ENCODE measurements around the gene RAD52.

Gene RAD52

DNA sequence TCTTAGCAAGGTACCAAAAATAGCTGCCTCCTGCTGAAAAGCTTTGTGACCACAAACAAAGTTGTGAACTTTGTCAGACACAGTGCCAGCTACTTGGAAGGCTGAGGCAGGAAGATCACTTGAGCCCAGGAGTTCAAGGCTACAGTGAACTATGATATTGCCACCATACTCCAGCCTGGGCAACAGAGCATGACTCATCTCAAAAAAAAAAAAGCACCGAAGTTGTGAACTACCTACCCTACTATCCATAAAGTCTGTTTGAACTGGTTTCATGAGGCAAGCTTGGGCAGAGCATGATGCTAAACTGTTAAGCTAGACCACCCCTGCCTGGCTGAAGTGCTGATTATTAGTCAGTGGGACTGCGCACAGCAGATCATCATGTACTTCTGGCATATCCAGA lies 75.5 kb downstream of the RAD52 start:
- Histone ChIP-seq H3K27ac (ENCODE audit: low read depth, low read length) (no peak overlapping the region), H2AFZ (ENCODE audit: low read length, unreplicated experiment) (no peak overlapping the region), H3K79me2 (ENCODE audit: control insufficient read depth, insufficient read depth, low read length, unreplicated experiment) (no peaks in the 10 kb centered on the region), H3K27me3 (ENCODE audit: insufficient read depth, low read length) (no peaks in the 10 kb centered on the region), H3K36me3 (ENCODE audit: insufficient read depth, low read length) (peaks cover 15% of the 10 kb centered on the region), H3K4me1 (ENCODE audit: control insufficient read depth, insufficient read depth, low read length, unreplicated experiment) (peaks cover 2% of the 10 kb centered on the region), H3K4me3 (ENCODE audit: low read depth, low read length) (no peak overlapping the region)

DNA sequence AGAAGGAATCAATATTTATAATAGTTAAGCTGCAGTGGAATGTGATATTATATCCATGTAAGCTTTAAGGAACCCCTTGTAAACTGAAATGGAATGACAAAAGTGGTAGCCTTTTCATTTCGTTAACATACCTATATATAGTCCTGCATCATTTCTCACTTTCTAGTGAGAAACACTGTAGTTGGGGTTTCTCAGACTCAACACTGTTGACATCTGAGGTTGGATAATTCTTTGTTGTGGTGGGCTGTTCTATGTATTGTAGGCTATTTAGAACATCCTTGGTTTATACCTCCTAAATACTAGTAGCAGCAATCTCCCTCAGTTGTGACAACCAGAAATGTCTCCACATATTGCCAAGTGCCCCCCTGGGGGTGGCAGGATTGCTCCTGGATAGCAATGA lies 79.1 kb downstream of the RAD52 start:
- H3K36me3 ChIP-seq (ENCODE audit: insufficient read depth, low read length): peaks cover 37% of the 10 kb centered on the region
- no peaks in the 10 kb centered on the region for H3K4me1 ChIP-seq (ENCODE audit: control insufficient read depth, insufficient read depth, low read length, unreplicated experiment)
- H2AFZ ChIP-seq (ENCODE audit: low read length, unreplicated experiment): no peak overlapping the region
- H3K79me2 ChIP-seq (ENCODE audit: control insufficient read depth, insufficient read depth, low read length, unreplicated experiment): no peaks in the 10 kb centered on the region
- H3K27ac ChIP-seq (ENCODE audit: low read depth, low read length): no peak overlapping the region
- no peak overlapping the region for H3K4me3 ChIP-seq (ENCODE audit: low read depth, low read length)
- H3K27me3 ChIP-seq (ENCODE audit: insufficient read depth, low read length): no peaks in the 10 kb centered on the region

DNA sequence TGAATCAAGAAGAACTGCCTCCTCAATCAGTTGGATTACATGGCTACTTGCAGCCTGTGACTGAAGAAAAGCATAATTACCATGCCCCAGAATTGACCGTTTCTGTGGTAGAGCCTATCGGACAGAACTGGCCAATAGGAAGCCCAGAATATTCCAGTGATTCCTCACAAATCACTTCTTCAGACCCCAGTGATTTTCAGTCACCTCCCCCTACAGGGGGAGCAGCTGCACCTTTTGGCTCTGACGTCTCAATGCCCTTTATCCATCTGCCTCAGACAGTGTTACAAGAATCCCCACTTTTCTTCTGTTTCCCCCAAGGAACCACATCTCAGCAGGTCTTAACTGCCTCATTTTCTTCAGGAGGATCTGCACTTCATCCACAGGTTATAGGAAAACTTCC lies 80.8 kb downstream of the RAD52 start:
- Histone ChIP-seq H3K27me3 (ENCODE audit: insufficient read depth, low read length) (no peaks in the 10 kb centered on the region), H2AFZ (ENCODE audit: low read length, unreplicated experiment) (no peak overlapping the region), H3K36me3 (ENCODE audit: insufficient read depth, low read length) (peaks cover 34% of the 10 kb centered on the region), H3K79me2 (ENCODE audit: control insufficient read depth, insufficient read depth, low read length, unreplicated experiment) (no peaks in the 10 kb centered on the region), H3K27ac (ENCODE audit: low read depth, low read length) (no peak overlapping the region), H3K4me3 (ENCODE audit: low read depth, low read length) (no peak overlapping the region), H3K4me1 (ENCODE audit: control insufficient read depth, insufficient read depth, low read length, unreplicated experiment) (no peaks in the 10 kb centered on the region)

DNA sequence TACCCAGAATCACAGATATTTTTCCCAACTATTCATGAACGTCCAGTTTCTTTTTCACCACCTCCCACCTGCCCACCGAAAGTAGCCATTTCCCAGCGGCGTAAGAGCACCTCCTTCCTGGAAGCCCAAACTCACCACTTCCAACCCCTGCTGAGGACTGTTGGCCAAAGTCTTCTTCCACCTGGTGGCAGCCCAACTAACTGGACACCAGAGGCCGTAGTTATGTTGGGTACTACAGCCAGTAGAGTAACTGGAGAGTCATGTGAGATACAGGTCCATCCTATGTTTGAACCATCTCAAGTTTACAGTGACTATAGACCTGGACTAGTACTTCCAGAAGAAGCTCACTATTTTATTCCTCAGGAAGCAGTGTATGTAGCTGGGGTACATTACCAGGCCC lies 81.6 kb downstream of the RAD52 start:
- no peak overlapping the region for H3K4me3 ChIP-seq (ENCODE audit: low read depth, low read length)
- no peak overlapping the region for H2AFZ ChIP-seq (ENCODE audit: low read length, unreplicated experiment)
- H3K27ac ChIP-seq (ENCODE audit: low read depth, low read length): no peak overlapping the region
- no peaks in the 10 kb centered on the region for H3K79me2 ChIP-seq (ENCODE audit: control insufficient read depth, insufficient read depth, low read length, unreplicated experiment)
- no peaks in the 10 kb centered on the region for H3K27me3 ChIP-seq (ENCODE audit: insufficient read depth, low read length)
- no peaks in the 10 kb centered on the region for H3K4me1 ChIP-seq (ENCODE audit: control insufficient read depth, insufficient read depth, low read length, unreplicated experiment)
- H3K36me3 ChIP-seq (ENCODE audit: insufficient read depth, low read length): peaks cover 37% of the 10 kb centered on the region

DNA sequence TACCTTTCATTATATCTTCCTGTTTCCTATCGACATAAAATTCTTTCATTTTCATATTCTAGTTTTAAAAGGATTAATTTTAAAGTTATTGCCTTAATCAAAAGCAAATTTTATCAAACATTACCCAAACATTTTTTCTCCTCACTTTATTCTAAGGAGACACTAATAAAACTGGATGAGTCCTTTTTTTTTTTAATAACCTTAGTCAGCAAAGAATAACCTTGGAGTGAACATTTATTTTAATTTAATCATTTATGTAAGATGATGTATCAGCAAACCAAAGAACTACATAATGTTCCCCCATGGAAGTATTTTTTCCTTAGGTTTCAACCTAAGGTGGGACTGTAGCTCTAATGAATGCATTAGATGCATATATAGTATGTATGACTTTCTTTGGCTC lies 83.9 kb downstream of the RAD52 start:
- no peaks in the 10 kb centered on the region for H3K4me1 ChIP-seq (ENCODE audit: control insufficient read depth, insufficient read depth, low read length, unreplicated experiment)
- H3K27ac ChIP-seq (ENCODE audit: low read depth, low read length): no peak overlapping the region
- H3K36me3 ChIP-seq (ENCODE audit: insufficient read depth, low read length): peaks cover 51% of the 10 kb centered on the region
- no peak overlapping the region for H3K4me3 ChIP-seq (ENCODE audit: low read depth, low read length)
- no peaks in the 10 kb centered on the region for H3K79me2 ChIP-seq (ENCODE audit: control insufficient read depth, insufficient read depth, low read length, unreplicated experiment)
- no peak overlapping the region for H2AFZ ChIP-seq (ENCODE audit: low read length, unreplicated experiment)
- no peaks in the 10 kb centered on the region for H3K27me3 ChIP-seq (ENCODE audit: insufficient read depth, low read length)

DNA sequence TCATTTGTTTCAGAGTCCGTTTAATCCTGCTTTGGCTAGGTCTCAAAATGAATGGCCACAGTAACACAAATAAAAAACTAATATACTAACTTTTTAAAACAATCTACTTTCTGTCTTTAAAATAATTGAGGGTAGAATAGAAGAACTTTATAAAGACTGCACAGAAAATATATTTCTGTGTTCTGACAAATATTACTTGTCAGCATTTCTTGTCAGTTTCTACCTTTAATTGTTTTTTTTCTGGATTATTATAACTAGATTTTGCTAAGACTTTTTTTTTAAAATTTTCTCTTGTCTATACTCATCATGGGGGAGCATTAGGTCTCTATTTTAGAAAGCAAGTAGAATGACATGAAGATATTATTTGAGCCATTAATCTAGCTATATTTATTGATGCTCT lies 86.2 kb downstream of the RAD52 start:
- no peaks in the 10 kb centered on the region for H3K27me3 ChIP-seq (ENCODE audit: insufficient read depth, low read length)
- H3K36me3 ChIP-seq (ENCODE audit: insufficient read depth, low read length): peaks cover 52% of the 10 kb centered on the region
- no peak overlapping the region for H3K27ac ChIP-seq (ENCODE audit: low read depth, low read length)

DNA sequence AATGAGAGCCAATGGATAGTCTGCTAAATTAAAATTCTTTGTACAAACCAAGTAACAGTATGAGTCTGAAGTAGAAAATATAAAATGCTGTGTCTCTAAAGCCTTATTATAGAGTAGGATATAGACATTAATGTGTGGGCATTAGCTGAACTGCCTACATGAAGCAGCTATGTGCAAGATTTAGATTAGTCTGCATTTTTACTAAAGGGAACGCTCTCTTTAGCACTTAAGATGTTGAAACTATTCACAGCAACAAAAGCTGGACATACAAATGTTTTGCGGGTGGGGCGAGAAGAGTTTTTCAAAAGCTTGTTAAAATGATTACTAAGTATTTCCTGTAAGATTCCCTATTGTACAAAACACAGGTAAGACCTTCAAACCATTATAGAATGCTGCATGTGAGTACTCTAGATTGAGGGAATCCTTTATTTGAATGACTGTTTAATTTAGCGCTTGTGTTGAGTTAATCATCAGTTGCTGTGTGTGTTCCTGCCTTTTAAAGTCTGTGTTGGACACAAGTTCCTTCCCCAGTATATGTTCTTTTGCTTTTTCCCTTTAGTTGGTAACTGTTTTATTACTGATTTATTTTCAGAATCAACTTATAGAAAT lies 87.1 kb downstream of the RAD52 start:
- peaks cover 9% of the 10 kb centered on the region for H3K4me1 ChIP-seq (ENCODE audit: control insufficient read depth, insufficient read depth, low read length, unreplicated experiment)
- H3K27ac ChIP-seq (ENCODE audit: low read depth, low read length): no peak overlapping the region
- H2AFZ ChIP-seq (ENCODE audit: low read length, unreplicated experiment): no peak overlapping the region
- H3K79me2 ChIP-seq (ENCODE audit: control insufficient read depth, insufficient read depth, low read length, unreplicated experiment): peaks cover 5% of the 10 kb centered on the region
- no peaks in the 10 kb centered on the region for H3K27me3 ChIP-seq (ENCODE audit: insufficient read depth, low read length)
- no peak overlapping the region for H3K4me3 ChIP-seq (ENCODE audit: low read depth, low read length)
- peaks cover 44% of the 10 kb centered on the region for H3K36me3 ChIP-seq (ENCODE audit: insufficient read depth, low read length)

More for the DNA sequence above, 86.2 kb downstream of the RAD52 start:
- no peak overlapping the region for H3K4me3 ChIP-seq (ENCODE audit: low read depth, low read length)
- H2AFZ ChIP-seq (ENCODE audit: low read length, unreplicated experiment): no peak overlapping the region
- H3K4me1 ChIP-seq (ENCODE audit: control insufficient read depth, insufficient read depth, low read length, unreplicated experiment): peaks cover under 1% of the 10 kb centered on the region
- peaks cover 5% of the 10 kb centered on the region for H3K79me2 ChIP-seq (ENCODE audit: control insufficient read depth, insufficient read depth, low read length, unreplicated experiment)
